Inflammatory macrophage (primary cell): ENCODE data around the gene IFT81.
"Not testable (repeated sequence)": the region's sequence is repeated elsewhere in the genome, so short reads cannot be mapped to it uniquely, and the experiment has no call there.

Experiments
- DNase-seq, 2 donors: peaks; one replicate each; pipeline ENCODE4 v3.0.0-alpha.2; 2020 to 2022

Gene IFT81

GRCh38 chr12:110211639-110212536 is 87.7 kb downstream of the IFT81 start:
- DNase-seq = not testable (repeated sequence)

DNA sequence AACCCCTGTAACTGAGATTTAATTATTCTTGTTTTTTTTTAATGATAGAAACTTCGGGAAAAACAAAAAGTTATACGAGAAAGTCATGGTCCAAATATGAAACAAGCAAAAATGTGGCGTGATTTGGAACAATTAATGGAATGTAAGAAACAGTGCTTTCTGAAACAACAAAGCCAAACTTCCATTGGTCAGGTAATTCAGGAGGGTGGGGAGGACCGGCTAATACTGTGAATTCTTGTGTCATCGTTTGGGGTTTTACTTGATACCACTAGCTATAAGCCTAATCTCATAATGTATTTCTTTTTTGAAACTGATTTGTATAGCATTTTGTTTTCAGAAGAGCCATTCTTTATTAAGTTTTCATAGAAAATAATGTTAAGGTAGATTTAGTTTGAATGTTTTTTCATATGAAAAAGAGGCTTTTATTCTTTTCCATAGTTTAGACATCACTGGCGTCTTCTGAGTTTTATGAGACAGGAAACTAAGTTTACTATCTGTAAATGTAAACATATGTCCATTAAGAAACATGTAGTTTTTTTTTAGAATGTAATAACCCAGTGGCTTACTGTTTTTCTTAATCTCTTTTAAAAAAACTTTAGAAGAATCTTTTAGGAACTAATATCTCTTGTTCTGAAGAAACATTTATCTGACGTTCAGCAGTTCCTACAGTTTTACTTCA is 94.0 kb downstream of the IFT81 start:
- no peak for DNase-seq

GRCh38 chr12:110222027-110222426 is 97.9 kb downstream of the IFT81 start:
- DNase-seq = no peak

DNA sequence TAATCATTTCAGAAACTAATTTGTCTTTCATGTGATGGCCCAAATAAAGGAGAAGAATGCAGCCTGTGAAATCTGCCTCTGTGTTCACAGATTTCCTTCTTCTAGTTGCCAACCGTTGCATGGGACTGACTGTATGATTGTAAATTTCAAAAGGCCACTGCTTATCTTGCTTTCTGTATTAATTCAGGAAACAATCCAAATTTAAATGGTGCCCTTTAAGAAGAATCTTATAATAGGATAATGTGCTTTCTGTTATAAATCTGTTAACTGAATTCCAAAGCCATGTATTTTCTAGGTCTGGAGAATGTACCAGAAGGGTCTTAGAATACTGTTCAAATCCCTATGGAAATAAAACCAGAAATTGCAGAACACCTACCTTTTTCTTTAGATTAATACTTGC is 98.3 kb downstream of the IFT81 start:
- no peak for DNase-seq

DNA sequence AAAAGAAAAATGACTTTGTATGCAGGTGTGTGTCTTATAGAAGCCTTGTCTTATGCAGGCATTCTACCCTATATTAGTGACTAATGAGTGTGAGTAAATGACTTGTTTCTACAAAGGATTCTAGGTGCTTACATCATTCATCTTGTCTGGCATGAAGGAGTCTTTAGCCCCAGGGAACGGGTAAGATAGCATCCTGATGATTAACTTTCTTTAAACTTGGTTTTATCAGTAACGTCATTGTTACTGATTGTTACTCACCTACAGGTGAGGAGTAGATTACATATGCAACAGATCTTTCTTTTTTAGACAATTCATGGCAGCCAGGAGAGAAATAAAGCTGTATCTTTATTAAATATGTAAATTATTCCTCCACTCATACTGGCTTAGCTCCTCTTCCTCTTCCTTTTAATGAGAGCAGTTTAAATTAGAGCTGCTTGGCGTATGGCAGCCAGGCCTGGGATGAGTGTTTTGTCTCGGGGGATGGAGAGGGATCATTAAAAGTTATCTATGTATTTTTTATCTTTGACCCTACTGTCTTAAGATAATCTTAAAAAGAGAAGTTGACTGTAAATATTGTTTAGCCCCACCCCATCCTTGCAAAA is 99.7 kb downstream of the IFT81 start:
- DNase-seq = no peak

DNA sequence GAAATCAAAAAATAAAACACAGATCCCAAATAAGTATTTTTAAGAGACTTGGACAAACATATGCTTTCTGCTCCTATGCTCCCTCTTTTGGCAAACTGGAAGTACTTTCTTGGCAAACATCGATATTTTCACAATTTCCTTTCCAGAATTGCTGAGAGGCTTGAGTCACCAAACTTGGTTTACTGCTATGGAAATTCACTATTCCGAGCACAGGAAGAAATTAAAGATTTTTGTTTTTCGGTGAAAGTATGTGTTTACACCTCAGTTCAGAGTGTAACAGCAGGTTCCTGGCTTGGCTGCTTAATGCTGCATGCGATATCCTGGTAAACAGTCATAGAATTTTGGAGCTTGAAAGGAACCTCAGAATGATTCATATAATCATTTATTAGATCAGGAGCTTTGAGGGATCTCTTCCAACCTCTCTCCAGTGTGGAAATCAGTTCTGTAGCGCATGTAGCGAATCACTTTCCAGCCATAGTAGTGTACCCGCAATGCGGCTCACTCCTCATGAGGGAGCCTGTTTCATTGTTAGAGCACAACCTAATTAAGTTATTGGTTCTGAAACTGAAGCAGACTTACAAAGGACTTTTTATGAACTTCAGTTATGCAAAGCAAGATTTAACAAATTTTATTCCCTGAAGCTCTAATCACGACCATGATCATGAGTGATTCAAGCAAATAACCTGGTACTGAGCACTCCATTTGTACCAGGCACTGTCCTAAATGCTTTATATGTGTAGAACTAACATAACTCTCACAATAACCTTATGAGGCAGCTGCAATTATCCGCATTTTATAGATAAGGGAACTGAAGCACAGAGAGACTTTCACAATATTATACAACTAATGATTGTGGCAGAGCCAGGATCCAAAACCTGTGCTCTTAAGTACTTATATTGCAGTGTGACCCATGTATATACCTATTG is 100.5 kb downstream of the IFT81 start:
- peak; percentile 31 to 70 for DNase-seq

- DNase-seq = no peak
These were observed 103.0 kb downstream of the IFT81 start for GRCh38 chr12:110227138-110227537.

DNA sequence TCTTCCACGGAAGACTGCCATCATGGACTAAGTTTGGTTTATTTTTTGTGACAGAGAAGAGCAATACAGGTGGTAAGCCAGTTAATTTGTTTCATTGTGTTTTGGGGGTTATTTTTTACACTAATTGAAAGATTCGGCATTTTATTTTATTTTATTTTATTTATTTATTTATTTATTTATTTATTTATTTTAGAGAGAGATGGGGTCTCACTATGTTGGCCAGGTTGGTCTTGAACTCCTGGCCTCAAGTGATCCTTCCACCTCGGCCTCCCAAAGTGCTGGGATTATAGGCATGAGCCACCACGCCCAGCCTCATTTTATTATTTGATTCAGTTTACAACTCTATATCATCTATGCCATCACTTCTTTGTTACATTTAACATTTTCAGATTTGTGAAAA is 104.2 kb downstream of the IFT81 start:
- not testable (repeated sequence) for DNase-seq

DNA sequence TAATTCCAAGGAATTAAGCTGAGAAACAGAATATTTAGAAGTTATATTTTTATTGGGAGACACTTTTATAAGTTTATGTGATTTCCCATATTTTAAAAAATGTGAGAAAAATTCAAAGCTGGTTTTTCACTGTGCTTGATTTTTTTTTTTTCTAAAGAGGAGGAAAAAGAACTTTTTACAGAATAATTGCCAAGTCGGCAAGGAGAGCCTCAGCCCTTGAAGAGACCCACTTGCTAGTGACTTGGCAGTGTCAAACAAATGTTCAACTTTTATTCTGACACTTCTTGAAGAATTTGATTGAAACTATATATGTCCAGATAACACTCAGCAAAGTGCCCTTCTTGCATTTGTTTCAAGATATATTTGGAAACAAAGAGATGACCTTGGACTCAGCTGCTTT is 104.6 kb downstream of the IFT81 start:
- no peak for DNase-seq

GRCh38 chr12:110229409-110229808 is 105.3 kb downstream of the IFT81 start:
- DNase-seq = no peak

- DNase-seq = no peak
These were observed 106.5 kb downstream of the IFT81 start for GRCh38 chr12:110230655-110231054.

DNA sequence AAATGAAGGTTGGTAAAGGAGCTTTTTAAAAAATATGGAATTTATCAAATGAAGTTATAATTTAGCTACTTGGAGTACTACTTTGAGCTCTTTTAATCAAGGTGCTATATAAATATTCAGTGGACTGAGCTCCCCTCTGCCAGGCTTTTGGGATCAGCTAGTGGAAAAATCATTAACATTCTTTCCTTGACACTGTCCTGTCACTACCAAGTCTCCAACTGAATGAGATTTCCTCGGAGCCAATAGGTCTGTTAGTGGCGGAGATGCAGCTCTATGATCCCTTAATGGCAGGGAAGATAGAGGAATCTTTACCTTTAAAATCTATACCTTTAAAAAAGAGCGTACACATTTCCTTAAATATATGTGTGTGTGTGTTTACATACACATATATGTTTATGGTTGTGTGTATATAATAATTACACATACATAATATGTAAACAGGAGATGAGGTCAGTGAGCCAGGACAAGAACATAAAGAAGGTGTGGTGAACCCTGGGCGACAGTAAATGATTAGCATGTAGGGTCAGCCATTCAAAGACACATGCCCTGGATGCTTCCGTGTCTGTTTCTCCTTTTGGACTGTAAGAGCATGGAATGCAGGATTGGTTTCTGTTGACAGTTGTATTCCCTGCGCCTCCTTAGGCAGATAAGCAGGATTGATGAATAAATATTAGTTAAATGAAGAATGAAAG is 109.2 kb downstream of the IFT81 start:
- DNase-seq = no peak

DNA sequence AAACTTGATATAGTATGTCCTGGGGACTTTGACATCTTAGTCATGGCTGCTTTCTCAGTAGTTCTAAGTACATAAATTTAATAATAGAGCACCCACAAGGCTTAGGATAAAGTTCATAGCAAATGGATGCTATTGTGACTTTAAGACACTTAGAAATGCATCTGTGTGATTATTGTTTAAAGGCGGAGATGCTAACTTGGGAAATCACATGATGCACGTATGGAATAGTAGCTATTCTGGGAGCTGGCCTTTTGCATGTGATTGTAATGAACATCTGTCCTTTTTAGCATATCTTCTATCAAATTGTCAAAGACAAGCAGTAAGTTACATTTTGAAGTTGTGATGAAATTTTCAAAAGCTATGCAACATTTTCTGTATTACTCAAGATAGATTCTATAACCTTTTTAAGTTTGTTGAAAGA is 110.2 kb downstream of the IFT81 start:
- DNase-seq = peak; percentile 55 to 97

- DNase-seq = peak in 1 of 2 donors; percentile 30
These were observed 110.6 kb downstream of the IFT81 start for GRCh38 chr12:110234755-110235154.

DNA sequence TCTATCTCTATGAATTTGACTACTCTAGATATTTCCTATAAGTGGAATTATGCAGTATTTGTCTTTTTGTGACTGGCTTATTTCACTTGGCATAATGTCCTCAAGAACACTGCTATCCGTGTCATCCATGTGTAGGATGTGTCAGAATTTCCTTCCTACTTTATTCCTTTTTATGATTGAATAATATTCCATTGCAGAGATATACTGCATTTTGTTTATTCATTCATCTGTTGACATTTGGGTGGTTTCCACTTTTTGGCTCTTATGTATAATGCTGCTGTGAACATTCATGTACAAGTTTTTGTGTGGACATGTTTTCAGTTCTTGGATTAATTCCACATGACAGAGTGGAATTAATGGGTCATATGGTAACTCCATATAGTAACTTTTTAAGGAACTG is 111.2 kb downstream of the IFT81 start:
- DNase-seq = peak in 1 of 2 donors; percentile 37

- DNase-seq = no peak
These were observed 119.1 kb downstream of the IFT81 start for GRCh38 chr12:110243227-110243626.

GRCh38 chr12:110244372-110244771 is 120.2 kb downstream of the IFT81 start:
- DNase-seq = no peak

- DNase-seq = no peak
These were observed 120.7 kb downstream of the IFT81 start for GRCh38 chr12:110244829-110245228.

- DNase-seq = peak; percentile 38 to 54
These were observed 121.2 kb downstream of the IFT81 start for GRCh38 chr12:110245369-110245772.

DNA sequence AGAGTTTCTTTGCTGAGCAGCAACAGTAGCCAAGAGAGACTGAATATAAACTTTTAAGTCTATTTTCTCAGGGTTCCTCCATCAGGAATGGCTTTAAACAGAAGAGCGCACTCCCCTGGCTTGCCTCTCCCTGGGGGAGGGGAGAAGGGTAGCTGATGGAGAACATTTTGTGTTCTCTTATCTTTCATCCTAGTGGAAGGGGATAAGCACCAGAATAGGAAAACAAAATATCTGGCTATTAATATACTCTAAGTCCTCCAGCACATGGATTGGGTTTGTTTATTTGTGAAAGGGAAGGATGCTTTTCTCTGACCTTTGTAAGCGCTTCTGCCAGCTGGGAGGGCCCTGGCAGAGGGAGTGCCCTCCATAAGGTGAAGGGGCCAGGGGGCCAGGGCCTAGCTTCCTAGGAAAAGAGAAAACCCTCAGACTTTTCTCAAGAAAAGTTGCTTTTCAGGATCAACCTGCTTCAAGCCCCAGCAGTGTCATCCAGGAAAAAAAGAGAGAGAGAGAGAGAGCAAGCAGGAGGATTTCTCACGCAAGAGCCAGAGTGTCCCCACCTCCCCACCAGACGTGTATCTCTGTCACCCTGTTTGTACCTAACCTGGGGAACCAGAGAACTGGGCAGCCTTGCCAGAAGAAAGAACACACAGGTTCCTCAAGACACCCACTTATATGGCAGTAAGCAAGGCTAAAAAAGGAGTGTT is 122.6 kb downstream of the IFT81 start:
- DNase-seq = no peak
